ENCODE measurements around the gene CAPN15. TPM values are rescaled to one million over a fixed set of nuclear protein-coding genes. Genes with fewer than 3 reads are reported as not detected.
A peak's percentile ranks its signal among the peaks of the same experiment; 100 is the strongest.

CAPN15 gene
- total and polyA plus RNA-seq, 9 of the 15 experiments (the other 6 are each of a cell fraction or from before 2014, with no cell fraction given) = 0.62 to 111 (median 14.2) TPM

GRCh38 chr16:560701-561412 is 33.3 kb downstream of the CAPN15 start:
- in situ Hi-C loops (cut with MboI) (no loop called here), intact Hi-C loops (cut with micrococcal nuclease) (no loop called here)
- Histone ChIP-seq H3K79me2 (ENCODE audit: control insufficient read depth, insufficient read depth, low read length) (no peaks in the 10 kb centered on the region), H3K36me3 (ENCODE audit: control insufficient read depth, insufficient read depth, low read length) (no peaks in the 10 kb centered on the region), H3K4me3 (no peak overlapping the region), H3K9me3 (replicated peaks; ENCODE audit: control insufficient read depth, insufficient read depth, low read depth, low read length) (no peaks in the 10 kb centered on the region), H3K9ac (ENCODE audit: insufficient read depth in 1 of 2, low read depth in 2 of 2, low read length in 2 of 2) (peak overlapping the region in 1 of 2 experiments; percentile 74; a peak in 2 of 4 replicates), H3K4me1 (replicated peaks in 1 of 2; ENCODE audit: control insufficient read depth in 2 of 2, insufficient read depth in 2 of 2, low read length in 2 of 2) (peaks cover 9 to 95% of the 10 kb centered on the region in 2 experiments), H3K9me1 (ENCODE audit: control insufficient read depth, insufficient read depth, low read length) (no peaks in the 10 kb centered on the region), H3K4me2 (ENCODE audit: insufficient read depth, low read length) (no peak overlapping the region), H3K27me3 (ENCODE audit: control insufficient read depth in 2 of 2, insufficient read depth in 2 of 2, low read length in 2 of 2) (peaks cover 3 to 17% of the 10 kb centered on the region in 2 experiments; a peak in 4 of 5 replicates), H3K27ac (ENCODE audit: extremely low read depth, low read depth, low read length) (no peak overlapping the region), H4K20me1 (replicated peaks; ENCODE audit: control insufficient read depth, insufficient read depth, low read length) (no peaks in the 10 kb centered on the region), H2AFZ (ENCODE audit: low read depth, low read length) (no peak overlapping the region)
- POLR2A ChIA-PET = interaction anchor here (0.6 kb wide), 1 partner anchor 10 kb away, joined by 3 read pairs; no protein-coding TSS in a partner anchor
- no TSS peak for BruUV-seq (replicated peaks)
- ATAC-seq (no peak), DNase-seq (ENCODE audit: extremely low read depth in 1 of 4, low spot score in 3 of 4) (peak in 2 of 4 experiments; percentile 64 to 70), FAIRE-seq (no peak)
- TF ChIP-seq ZKSCAN3 (CRISPR knock-in tag; IDR thresholded peaks at IDR 0.05) (no peak), ZNF740 (CRISPR knock-in tag; IDR thresholded peaks at IDR 0.05) (0 out of 2 replicates have a peak, but pooled peaks have one; percentile 3), ZNF740 (tag; IDR thresholded peaks at IDR 0.05) (no peak)
- 43% methylated on average over 9 of the region's 54 CpGs for WGBS (ENCODE audit: insufficient coverage, low coverage, missing lambda C conversion rate)
- CTCF ChIA-PET (ENCODE audit: low intra/inter-chr PET ratio) = no interaction called here

GRCh38 chr16:561413-561794 is 33.9 kb downstream of the CAPN15 start:
- no peaks in the 10 kb centered on the region for H3K36me3 ChIP-seq (ENCODE audit: control insufficient read depth, insufficient read depth, low read length)
- H3K4me3 ChIP-seq = no peak overlapping the region
- ChIA-PET POLR2A (interaction anchor here (0.6 kb wide), 1 partner anchor 165 kb away, joined by 3 read pairs; no protein-coding TSS in a partner anchor), CTCF (ENCODE audit: low intra/inter-chr PET ratio) (no interaction called here)
- H2AFZ ChIP-seq (ENCODE audit: low read depth, low read length) = no peak overlapping the region
- no peaks in the 10 kb centered on the region for H3K79me2 ChIP-seq (ENCODE audit: control insufficient read depth, insufficient read depth, low read length)
- H3K4me2 ChIP-seq (ENCODE audit: insufficient read depth, low read length) = no peak overlapping the region
- H3K27ac ChIP-seq (ENCODE audit: extremely low read depth, low read depth, low read length) = no peak overlapping the region
- H3K27me3 ChIP-seq (ENCODE audit: control insufficient read depth in 2 of 2, insufficient read depth in 2 of 2, low read length in 2 of 2) = peaks cover 3 to 17% of the 10 kb centered on the region in 2 experiments; a peak in 4 of 5 replicates
- no TSS peak for BruUV-seq (replicated peaks)
- 27% methylated on average over 7 of the region's 15 CpGs for WGBS (ENCODE audit: insufficient coverage, low coverage, missing lambda C conversion rate)
- H3K9me3 ChIP-seq (replicated peaks; ENCODE audit: control insufficient read depth, insufficient read depth, low read depth, low read length) = no peaks in the 10 kb centered on the region
- peaks cover 14 to 96% of the 10 kb centered on the region in 2 experiments for H3K4me1 ChIP-seq (replicated peaks in 1 of 2; ENCODE audit: control insufficient read depth in 2 of 2, insufficient read depth in 2 of 2, low read length in 2 of 2)
- DNase-seq (ENCODE audit: extremely low read depth in 1 of 4, low spot score in 3 of 4) (no peak), FAIRE-seq (no peak), ATAC-seq (no peak)
- intact Hi-C loops (cut with micrococcal nuclease) (no loop called here), in situ Hi-C loops (cut with MboI) (no loop called here)
- no peaks in the 10 kb centered on the region for H3K9me1 ChIP-seq (ENCODE audit: control insufficient read depth, insufficient read depth, low read length)
- H3K9ac ChIP-seq (ENCODE audit: insufficient read depth in 1 of 2, low read depth in 2 of 2, low read length in 2 of 2) = peak overlapping the region in 1 of 2 experiments; percentile 58; a peak in 2 of 4 replicates
- no peaks in the 10 kb centered on the region for H4K20me1 ChIP-seq (replicated peaks; ENCODE audit: control insufficient read depth, insufficient read depth, low read length)
- TF ChIP-seq ZNF740 (CRISPR knock-in tag; IDR thresholded peaks at IDR 0.05) (0 out of 2 replicates have a peak, but pooled peaks have one; percentile 25), ZNF740 (tag; IDR thresholded peaks at IDR 0.05) (no peak), U2AF2 (optimal IDR thresholded peaks at IDR 0.05; ENCODE audit: low read depth, low read length) (no peak), XRCC5 (IDR thresholded peaks at IDR 0.05; ENCODE audit: low read depth, low read length) (no peak), TOE1 (IDR thresholded peaks at IDR 0.05; ENCODE audit: borderline replicate concordance) (no peak), TOE1 (CRISPR knock-in tag; IDR thresholded peaks at IDR 0.05; ENCODE audit: borderline replicate concordance, low read depth) (no peak), TFAP4 (CRISPR knock-in tag; IDR thresholded peaks at IDR 0.05; ENCODE audit: borderline replicate concordance) (0 out of 2 replicates have a peak, but pooled peaks have one; percentile 25)

Measured in K562 (cell line).